Activated T-helper 1 cell treated with anti-CD3 and anti-CD28 coated beads, Interleukin-2, amount 50 U/mL, for 16 hours (primary cell): ENCODE results near the gene BPIFA3.
"Not testable (repeated sequence)": the region's sequence is repeated elsewhere in the genome, so short reads cannot be mapped to it uniquely, and the experiment has no call there.

Experiments used
- DNase-seq, 2 donors: peaks; one replicate each; pipeline ENCODE4 v3.0.0-alpha.2; 2020; ENCODE audit warnings: low read depth in 1 of 2, low spot score in 1 of 2

Gene BPIFA3

GRCh38 chr20:33217052-33217451, at the start of gene BPIFA3:
Gene BPIFA3, plus strand, starts transcription at chr20:33217352. Its CDS starts 185 bp downstream, at chr20:33217537.
- no peak for DNase-seq

- DNase-seq, result no peak
Observed at GRCh38 chr20:33167859-33168258, 49.3 kb upstream of the BPIFA3 start, which contains the start of gene BPIFA2. Gene BPIFA2, plus strand, starts transcription at chr20:33168159. Its CDS starts 987 bp downstream, at chr20:33169146.

DNA sequence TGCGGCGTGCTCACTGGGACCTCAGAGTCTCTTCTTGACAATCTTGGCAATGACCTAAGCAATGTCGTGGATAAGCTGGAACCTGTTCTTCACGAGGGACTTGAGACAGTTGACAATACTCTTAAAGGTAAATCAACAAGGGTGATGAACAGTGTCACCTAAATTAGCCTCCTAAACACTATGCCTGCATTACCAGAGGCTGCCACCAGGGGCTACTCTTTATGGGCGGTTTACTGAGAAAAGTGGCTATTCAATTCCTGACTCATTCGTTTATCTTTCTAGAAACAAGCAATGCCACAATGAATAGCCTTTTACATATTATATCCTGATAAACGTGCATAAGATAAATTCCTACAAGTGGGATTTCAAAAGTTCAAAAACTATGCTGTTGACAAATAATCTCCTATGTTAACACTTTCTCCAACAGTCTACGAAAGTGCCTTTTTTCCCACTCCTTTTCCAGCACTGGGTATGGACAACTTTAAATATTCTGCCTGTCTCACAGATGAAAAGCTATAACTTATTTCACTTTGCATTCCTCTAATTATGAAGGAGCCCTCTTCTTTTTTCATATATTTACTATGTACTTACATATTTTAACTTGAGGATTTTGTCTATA, 47.9 kb upstream of the BPIFA3 start:
- no peak for DNase-seq

- no peak for DNase-seq
Observed at GRCh38 chr20:33172781-33173180, 44.4 kb upstream of the BPIFA3 start.

GRCh38 chr20:33175123-33175522, 42.0 kb upstream of the BPIFA3 start:
- DNase-seq, result no peak

DNA sequence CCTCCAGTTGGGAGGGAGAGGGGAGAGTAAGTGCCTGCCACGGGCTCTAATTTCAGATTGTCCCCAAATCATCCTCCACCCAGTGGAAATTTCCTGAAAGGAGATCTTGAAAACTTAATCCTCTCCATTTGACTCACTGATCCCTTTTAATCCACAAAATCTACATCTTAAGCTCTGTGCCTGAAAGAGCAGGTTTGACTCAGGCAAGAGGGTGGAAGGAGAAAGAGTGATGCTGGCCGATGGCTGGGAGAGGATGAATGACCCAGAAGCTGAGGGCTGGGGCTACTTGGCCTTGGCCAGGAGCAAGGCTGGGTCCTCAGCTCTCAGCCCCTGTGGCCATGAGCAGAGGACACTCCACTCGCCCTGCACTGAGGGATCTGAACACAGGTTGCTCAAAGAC, 41.1 kb upstream of the BPIFA3 start:
- no peak for DNase-seq

GRCh38 chr20:33177866-33178265, 39.3 kb upstream of the BPIFA3 start:
- DNase-seq, result no peak

- DNase-seq, result no peak
Observed at GRCh38 chr20:33178726-33179125, 38.4 kb upstream of the BPIFA3 start.

DNA sequence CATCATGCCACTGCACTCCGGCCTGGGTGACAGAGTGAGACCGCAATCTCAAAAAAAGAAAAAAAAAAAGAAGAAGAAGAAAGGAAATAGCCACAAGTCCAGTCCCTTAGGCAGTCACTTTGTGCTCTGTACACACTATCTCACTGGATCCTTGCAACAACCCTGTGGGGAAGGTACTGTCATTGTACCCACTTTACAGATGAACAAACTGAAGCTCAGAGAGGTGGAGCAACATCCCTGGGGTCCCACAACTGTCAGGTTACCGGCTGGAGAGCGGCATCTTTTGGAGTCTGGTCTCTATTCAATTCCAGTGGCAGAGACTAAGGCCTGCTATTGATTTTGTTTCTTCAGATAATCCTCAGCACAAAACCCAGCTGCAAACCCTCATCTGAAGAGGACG, 37.0 kb upstream of the BPIFA3 start:
- no peak for DNase-seq

- no peak for DNase-seq
Observed at GRCh38 chr20:33181482-33182093, 35.6 kb upstream of the BPIFA3 start.

DNA sequence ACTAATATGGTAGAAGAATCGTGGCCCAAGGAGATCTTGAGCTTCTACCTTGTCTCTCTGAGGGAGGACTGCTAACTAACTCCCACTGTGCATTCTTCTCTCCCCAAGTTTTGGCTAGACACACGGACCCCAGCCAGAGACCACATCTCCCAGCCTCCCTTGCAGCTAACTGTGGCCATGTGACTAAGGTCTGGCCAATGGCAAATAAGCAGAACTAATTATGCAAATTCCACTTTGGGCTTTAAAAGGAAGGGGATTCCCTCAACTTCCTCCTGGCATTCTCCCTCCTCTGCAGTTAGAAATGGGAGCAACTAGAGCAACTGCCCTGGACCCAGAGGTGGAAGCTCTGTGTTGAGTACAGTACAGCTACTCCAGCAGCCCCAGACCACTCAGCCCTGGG, 33.8 kb upstream of the BPIFA3 start:
- DNase-seq, result no peak

GRCh38 chr20:33185031-33185590, 32.0 kb upstream of the BPIFA3 start:
- not testable (repeated sequence) for DNase-seq

DNA sequence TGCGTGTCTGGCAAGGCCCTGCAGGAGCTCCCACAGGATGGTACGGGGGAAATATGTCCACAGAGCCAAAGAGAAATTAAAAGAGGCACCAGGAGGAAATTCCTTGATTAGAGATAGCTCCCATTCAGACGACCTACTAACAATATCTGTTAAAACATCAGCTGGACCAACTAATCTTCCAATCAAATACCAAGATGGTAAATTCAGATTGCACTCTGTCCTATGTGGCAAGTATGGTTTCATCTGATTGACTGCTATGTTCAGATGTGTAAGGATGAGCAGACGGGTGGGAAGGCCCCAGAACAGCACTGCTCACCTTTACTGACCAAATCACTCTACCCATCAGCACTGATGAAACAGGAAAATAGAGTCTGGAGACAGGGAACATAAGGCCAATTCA, 29.7 kb upstream of the BPIFA3 start:
- no peak for DNase-seq

DNA sequence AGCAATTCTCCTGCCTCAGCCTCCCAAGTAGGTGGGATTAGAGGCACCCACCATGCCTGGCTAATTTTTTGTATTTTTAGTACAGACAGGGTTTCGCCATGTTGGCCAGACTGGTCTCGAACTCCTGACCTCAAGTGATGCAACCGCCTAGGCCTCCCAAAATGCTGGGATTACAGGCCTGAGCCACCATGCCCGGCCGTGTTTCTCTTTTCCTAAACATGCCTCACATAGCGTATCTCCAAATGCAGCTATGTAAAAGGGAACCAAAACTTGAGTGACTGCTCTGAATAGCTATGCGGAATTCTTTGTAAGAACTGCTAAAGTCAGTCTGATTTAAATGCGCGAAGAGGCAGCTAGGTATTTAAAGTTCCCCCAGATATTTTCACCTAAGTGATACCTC, 28.7 kb upstream of the BPIFA3 start:
- DNase-seq, result no peak

DNA sequence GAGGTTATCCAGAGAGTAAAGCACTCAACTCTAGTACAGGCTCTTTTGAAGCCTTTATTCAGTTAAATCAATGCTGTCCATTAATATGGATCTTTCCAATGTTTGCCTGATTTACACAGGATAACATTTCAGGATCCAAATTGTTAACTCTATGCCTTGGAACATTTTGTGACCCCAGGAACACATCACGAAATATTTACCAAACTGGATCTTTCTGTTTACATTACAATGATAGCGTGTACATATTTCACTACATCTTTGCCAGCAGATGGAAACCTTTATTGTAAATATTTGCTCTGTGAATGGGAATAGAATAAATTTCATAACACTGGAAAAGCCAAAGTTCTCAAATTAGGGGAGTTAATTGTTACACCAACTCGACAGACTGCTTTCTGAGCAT, 25.7 kb upstream of the BPIFA3 start:
- no peak for DNase-seq

- no peak for DNase-seq
Observed at GRCh38 chr20:33191955-33192354, 25.2 kb upstream of the BPIFA3 start.

DNA sequence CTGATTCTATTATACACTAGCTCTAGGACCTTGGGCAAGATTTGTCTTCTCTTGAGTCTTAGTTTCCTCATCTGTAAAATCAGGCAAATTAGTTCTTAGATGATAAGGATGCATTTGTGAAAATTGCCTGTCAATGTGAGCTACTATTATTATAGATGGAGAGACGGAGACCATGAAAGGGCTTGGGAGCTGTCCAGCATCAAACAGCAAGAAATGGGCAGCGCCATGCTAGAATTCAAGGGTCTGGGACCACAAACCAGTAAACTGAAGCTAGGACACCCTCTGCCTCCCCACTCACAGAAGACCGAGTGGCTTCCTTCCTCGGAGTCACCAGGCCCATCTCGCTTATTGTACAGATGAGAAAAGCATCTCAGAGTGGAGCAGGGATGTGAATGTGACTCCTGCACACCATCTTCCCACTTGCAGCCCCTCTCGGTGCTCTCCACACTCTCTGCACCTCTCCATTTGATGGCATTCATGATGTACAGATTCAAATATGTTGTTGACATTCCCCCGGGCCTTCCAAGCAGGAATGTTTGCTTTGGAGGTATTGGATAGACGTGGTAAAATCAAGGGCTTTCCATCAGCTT, 24.1 kb upstream of the BPIFA3 start:
- DNase-seq, result no peak

GRCh38 chr20:33199026-33199425, 18.1 kb upstream of the BPIFA3 start:
- DNase-seq, result no peak

- DNase-seq, result no peak
Observed at GRCh38 chr20:33202451-33202850, 14.7 kb upstream of the BPIFA3 start.

DNA sequence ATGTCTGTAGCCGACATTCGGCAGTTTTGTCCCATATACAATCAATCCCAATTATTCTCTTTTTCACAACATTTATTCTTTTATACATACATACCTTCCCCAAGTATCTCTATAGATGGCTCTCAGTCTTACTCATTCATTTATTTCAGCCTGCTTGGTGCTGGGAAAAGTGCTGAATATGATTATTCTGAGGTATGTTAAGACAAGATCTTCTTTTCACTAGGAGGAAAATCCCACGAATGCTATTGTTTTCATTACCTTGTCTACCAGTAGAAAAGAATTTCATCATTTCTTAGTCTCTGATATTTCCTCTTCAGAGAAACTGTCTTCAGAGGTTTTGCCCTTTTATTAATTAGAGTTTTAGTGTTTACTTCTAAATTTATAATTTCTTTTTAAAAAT, 13.7 kb upstream of the BPIFA3 start:
- no peak for DNase-seq

DNA sequence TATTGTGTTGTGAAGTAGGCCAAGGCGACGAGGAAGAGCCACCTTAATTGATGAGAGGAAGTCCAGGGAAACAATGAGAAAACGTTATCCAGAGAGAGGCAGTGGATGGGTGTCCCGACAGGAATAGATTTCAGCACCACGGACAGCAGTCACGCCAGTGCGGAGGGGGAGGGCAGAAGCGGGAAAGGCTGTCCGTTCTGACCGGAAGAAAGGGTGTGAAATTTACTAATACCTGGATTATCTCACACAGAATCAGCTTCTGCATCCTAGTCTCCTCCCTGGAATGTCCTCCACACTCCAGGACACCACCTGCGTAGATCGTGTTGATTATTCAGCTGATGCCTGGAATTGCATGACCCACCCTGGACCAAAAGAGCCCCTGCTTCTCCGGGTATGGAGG, 7.4 kb upstream of the BPIFA3 start:
- DNase-seq, result no peak

DNA sequence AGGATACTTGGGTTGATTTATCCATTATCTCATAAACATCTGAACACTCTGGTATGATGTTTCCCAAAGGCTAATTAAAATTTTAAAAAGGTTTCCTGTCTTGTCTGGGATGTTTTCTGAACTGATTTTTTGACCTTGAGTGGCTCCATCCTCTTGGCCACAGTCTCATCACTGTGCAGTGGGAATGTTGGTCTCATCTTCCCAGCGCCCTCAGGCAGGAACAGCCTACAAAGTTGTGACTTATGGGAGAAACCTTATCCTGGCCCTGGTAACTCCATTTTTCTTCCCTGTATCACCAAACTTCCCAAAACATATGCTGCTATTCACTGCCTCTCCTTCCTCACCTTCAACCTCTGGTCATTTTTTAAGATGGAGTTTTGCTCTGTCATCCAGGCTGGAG, 6.8 kb upstream of the BPIFA3 start:
- no peak for DNase-seq
